ENCODE data around the gene CAPG.

DNA sequence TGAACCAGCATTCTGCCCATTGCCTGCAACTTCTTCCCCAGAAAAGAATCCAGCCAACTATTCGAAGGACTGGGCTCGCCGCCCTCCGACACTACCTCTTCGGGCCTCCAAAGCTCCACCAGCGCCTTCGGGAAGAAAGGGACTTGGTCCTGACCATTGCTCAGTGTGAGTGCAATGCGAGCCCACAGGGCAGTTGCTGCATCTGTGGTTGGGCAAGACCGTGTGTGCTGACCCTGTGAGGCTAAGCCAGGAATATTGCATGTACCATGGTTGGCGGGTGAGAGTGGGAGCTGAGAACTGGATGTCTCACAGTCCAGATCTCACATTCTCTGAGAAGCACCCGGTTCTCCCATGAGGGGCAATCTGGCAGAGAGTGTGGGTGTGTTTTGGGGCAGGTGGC, 39.1 kb downstream of the CAPG start:
- TF ChIP-seq POLR2A (IDR thresholded peaks at IDR 0.05): no peak
- TF ChIP-seq, protein P1, sequence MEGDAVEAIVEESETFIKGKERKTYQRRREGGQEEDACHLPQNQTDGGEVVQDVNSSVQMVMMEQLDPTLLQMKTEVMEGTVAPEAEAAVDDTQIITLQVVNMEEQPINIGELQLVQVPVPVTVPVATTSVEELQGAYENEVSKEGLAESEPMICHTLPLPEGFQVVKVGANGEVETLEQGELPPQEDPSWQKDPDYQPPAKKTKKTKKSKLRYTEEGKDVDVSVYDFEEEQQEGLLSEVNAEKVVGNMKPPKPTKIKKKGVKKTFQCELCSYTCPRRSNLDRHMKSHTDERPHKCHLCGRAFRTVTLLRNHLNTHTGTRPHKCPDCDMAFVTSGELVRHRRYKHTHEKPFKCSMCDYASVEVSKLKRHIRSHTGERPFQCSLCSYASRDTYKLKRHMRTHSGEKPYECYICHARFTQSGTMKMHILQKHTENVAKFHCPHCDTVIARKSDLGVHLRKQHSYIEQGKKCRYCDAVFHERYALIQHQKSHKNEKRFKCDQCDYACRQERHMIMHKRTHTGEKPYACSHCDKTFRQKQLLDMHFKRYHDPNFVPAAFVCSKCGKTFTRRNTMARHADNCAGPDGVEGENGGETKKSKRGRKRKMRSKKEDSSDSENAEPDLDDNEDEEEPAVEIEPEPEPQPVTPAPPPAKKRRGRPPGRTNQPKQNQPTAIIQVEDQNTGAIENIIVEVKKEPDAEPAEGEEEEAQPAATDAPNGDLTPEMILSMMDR (IDR thresholded peaks at IDR 0.05): no peak

Data from right lobe of liver (tissue), 4 donors.